ENCODE measurements around the gene HEPN1.

- TF ChIP-seq PBX3 (IDR thresholded peaks at IDR 0.05; ENCODE audit: insufficient replicate concordance, low read depth, low read length) (no peak), TARDBP (IDR thresholded peaks at IDR 0.05; ENCODE audit: borderline replicate concordance) (no peak)
Observed at GRCh38 chr11:124954590-124954955, 35.5 kb downstream of the HEPN1 start.

Measured in GM12878 (cell line).